ENCODE measurements around the gene UBE2E1. TPM values are rescaled to one million over a fixed set of nuclear protein-coding genes. Genes with fewer than 3 reads are reported as not detected.
A peak's percentile ranks its signal among the peaks of the same experiment; 100 is the strongest.

The UBE2E1 gene
- total and polyA plus RNA-seq, 2 donors (not counting 1 experiment from before 2014, with no cell fraction given) = 46.7 to 63.7 TPM

- Histone ChIP-seq H3K79me2 (ENCODE audit: control insufficient read depth, insufficient read depth, low read length) (peaks cover 94% of the 10 kb centered on the region), H4K20me1 (ENCODE audit: control insufficient read depth, insufficient read depth, low read length, poor library complexity, severe bottlenecking) (peaks cover 29% of the 10 kb centered on the region), H3K9me3 (ENCODE audit: control extremely low read depth in 1 of 3, control insufficient read depth in 2 of 3, insufficient read depth in 1 of 3, low read length in 2 of 3) (no peaks in the 10 kb centered on the region), H3K27me3 (replicated peaks in 1 of 4; ENCODE audit: control extremely low read depth in 1 of 4, control insufficient read depth in 3 of 4, insufficient read depth in 4 of 4, low read length in 3 of 4) (no peaks in the 10 kb centered on the region), H3K4me3 (ENCODE audit: control extremely low read depth in 1 of 5, extremely low read depth in 1 of 5, insufficient read depth in 1 of 5, low read depth in 2 of 5, low read length in 4 of 5) (no peak overlapping the region), H3K4me1 (ENCODE audit: control insufficient read depth in 2 of 2, insufficient read depth in 2 of 2, low read length in 2 of 2) (peaks cover 39 to 49% of the 10 kb centered on the region in 2 donors), H3K4me2 (replicated peaks; ENCODE audit: low read depth, low read length, poor library complexity, severe bottlenecking) (no peak overlapping the region), H3K9ac (ENCODE audit: low read length) (no peak overlapping the region), H2AFZ (ENCODE audit: insufficient read depth, low read depth, low read length, poor library complexity, severe bottlenecking) (no peak overlapping the region), H3K36me3 (replicated peaks in 1 of 2; ENCODE audit: control extremely low read depth in 1 of 2, control insufficient read depth in 1 of 2, extremely low read depth in 1 of 2, insufficient read depth in 2 of 2, low read length in 1 of 2) (no peaks in the 10 kb centered on the region), H3K27ac (ENCODE audit: low read length in 2 of 2) (no peak overlapping the region)
- Mint-ChIP-seq H3K27ac (no peak overlapping the region), H3K4me3 (no peak overlapping the region), H3K27me3 (no peaks in the 10 kb centered on the region), H3K4me1 (peaks cover 68% of the 10 kb centered on the region), H3K9me3 (ENCODE audit: insufficient read depth) (no peaks in the 10 kb centered on the region)
- no CpG with 5 or more reads among the region's 2 CpGs for WGBS (ENCODE audit: insufficient coverage)
- no peak for TF ChIP-seq EZH2 (IDR thresholded peaks at IDR 0.05; ENCODE audit: borderline replicate concordance, insufficient read depth, low read depth, low read length, poor library complexity, severe bottlenecking)
- TF ChIP-seq CTCF (IDR thresholded peaks at IDR 0.05) = no peak
- CTCF ChIA-PET = interaction anchor here (1.0 to 5.0 kb wide), 3 partner anchors 21 to 53 kb away, joined by 3 to 27 read pairs (median 3); no protein-coding TSS in a partner anchor
- intact Hi-C loops (cut with micrococcal nuclease) = loop anchor here (2.0 kb wide), 1 partner anchor 21 kb away; no protein-coding TSS in a partner anchor
- no peak for ATAC-seq (ENCODE audit: low read depth)
- POLR2A ChIA-PET = no interaction called here
- DNase-seq = no peak
These were observed 30.0 kb downstream of the UBE2E1 start for GRCh38 chr3:23835802-23836201.

GRCh38 chr3:23836536-23837230 lies 30.9 kb downstream of the UBE2E1 start:
- no peak for DNase-seq
- POLR2A ChIA-PET = interaction anchor here (0.7 kb wide), 1 partner anchor 30 kb away, joined by 3 read pairs; no protein-coding TSS in a partner anchor
- Mint-ChIP-seq H3K27me3 (no peaks in the 10 kb centered on the region), H3K4me3 (peak overlapping the region; percentile 35), H3K27ac (peak overlapping the region; percentile 44), H3K9me3 (ENCODE audit: insufficient read depth) (no peaks in the 10 kb centered on the region), H3K4me1 (peaks cover 62% of the 10 kb centered on the region)
- Histone ChIP-seq H3K4me3 (ENCODE audit: control extremely low read depth in 1 of 5, extremely low read depth in 1 of 5, insufficient read depth in 1 of 5, low read depth in 2 of 5, low read length in 4 of 5) (no peak overlapping the region), H2AFZ (ENCODE audit: insufficient read depth, low read depth, low read length, poor library complexity, severe bottlenecking) (no peak overlapping the region), H3K79me2 (ENCODE audit: control insufficient read depth, insufficient read depth, low read length) (peaks cover 97% of the 10 kb centered on the region), H3K27me3 (replicated peaks in 1 of 4; ENCODE audit: control extremely low read depth in 1 of 4, control insufficient read depth in 3 of 4, insufficient read depth in 4 of 4, low read length in 3 of 4) (no peaks in the 10 kb centered on the region), H3K36me3 (replicated peaks in 1 of 2; ENCODE audit: control extremely low read depth in 1 of 2, control insufficient read depth in 1 of 2, extremely low read depth in 1 of 2, insufficient read depth in 2 of 2, low read length in 1 of 2) (no peaks in the 10 kb centered on the region), H3K9me3 (ENCODE audit: control extremely low read depth in 1 of 3, control insufficient read depth in 2 of 3, insufficient read depth in 1 of 3, low read length in 2 of 3) (no peaks in the 10 kb centered on the region), H3K9ac (ENCODE audit: low read length) (no peak overlapping the region), H3K4me1 (ENCODE audit: control insufficient read depth in 2 of 2, insufficient read depth in 2 of 2, low read length in 2 of 2) (peaks cover 31 to 41% of the 10 kb centered on the region in 2 donors), H3K27ac (ENCODE audit: low read length in 2 of 2) (no peak overlapping the region), H4K20me1 (ENCODE audit: control insufficient read depth, insufficient read depth, low read length, poor library complexity, severe bottlenecking) (peaks cover 38% of the 10 kb centered on the region), H3K4me2 (replicated peaks; ENCODE audit: low read depth, low read length, poor library complexity, severe bottlenecking) (peak overlapping the region; percentile 3)
- intact Hi-C loops (cut with micrococcal nuclease) = loop anchor here (2.0 kb wide), 1 partner anchor 20 kb away; no protein-coding TSS in a partner anchor
- no CpG with 5 or more reads among the region's 1 CpG for WGBS (ENCODE audit: insufficient coverage)
- CTCF ChIA-PET = interaction anchor here (0.6 to 5.0 kb wide), 7 partner anchors 10 to 258 kb away, joined by 3 to 27 read pairs (median 3); no protein-coding TSS in a partner anchor
- TF ChIP-seq CTCF (IDR thresholded peaks at IDR 0.05) (no peak), EZH2 (IDR thresholded peaks at IDR 0.05; ENCODE audit: borderline replicate concordance, insufficient read depth, low read depth, low read length, poor library complexity, severe bottlenecking) (no peak)
- no peak for ATAC-seq (ENCODE audit: low read depth)

Data from B cell (primary cell).